ENCODE results near the gene NCOA3. TPM values are rescaled to one million over a fixed set of nuclear protein-coding genes. Genes with fewer than 3 reads are reported as not detected.

NCOA3 gene
- total and polyA plus RNA-seq, 3 donors from 2014 or later = 18.1 to 32.5 (median 27.6) TPM

- Histone ChIP-seq H3K4me3 (no peak overlapping the region), H3K9me3 (no peaks in the 10 kb centered on the region), H3K27ac (no peak overlapping the region), H3K27me3 (no peaks in the 10 kb centered on the region), H3K4me1 (no peaks in the 10 kb centered on the region), H3K36me3 (ENCODE audit: low read depth, missing control alignments) (no peaks in the 10 kb centered on the region)
- intact Hi-C loops (cut with DNase I; ENCODE audit: low total_unique reads) = no loop called here
- no peak for TF ChIP-seq CTCF (IDR thresholded peaks at IDR 0.05)
- no peak for TF ChIP-seq POLR2A (IDR thresholded peaks at IDR 0.05)
- DNase-seq = no peak
- 97 to 100% methylated on average over 1 of the region's 1 CpG for WGBS, 2 donors
These were observed 8.0 kb downstream of the NCOA3 start for GRCh38 chr20:47509685-47510084.

DNA sequence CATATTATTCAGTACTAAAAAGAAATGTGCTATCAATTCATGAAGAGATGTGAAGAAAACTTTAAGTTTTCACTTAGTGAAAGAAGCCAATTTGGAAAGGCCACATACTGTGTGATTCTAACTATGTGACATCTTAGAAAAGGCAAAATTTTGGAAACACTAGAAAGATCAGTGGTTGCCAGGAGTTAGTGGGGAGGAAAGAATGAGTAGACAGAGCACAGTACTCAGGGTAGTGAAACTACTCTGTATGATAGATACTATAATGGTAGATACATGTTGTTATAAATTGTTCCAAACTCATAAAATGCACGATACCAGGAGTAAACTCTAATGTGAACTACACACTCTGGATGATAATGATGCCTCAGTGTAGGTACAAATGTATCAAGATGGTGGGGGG is 14.2 kb downstream of the NCOA3 start:
- 86% methylated on average over 1 of the region's 1 CpG for WGBS, 2 donors
- no peaks in the 10 kb centered on the region for H3K4me1 ChIP-seq
- H3K27me3 ChIP-seq = no peaks in the 10 kb centered on the region
- no peak for DNase-seq
- no peaks in the 10 kb centered on the region for H3K9me3 ChIP-seq
- intact Hi-C loops (cut with DNase I; ENCODE audit: low total_unique reads) = no loop called here
- TF ChIP-seq POLR2A (IDR thresholded peaks at IDR 0.05) (no peak), CTCF (IDR thresholded peaks at IDR 0.05) (no peak)
- H3K4me3 ChIP-seq = no peak overlapping the region
- H3K27ac ChIP-seq = no peak overlapping the region
- no peaks in the 10 kb centered on the region for H3K36me3 ChIP-seq (ENCODE audit: low read depth, missing control alignments)

DNA sequence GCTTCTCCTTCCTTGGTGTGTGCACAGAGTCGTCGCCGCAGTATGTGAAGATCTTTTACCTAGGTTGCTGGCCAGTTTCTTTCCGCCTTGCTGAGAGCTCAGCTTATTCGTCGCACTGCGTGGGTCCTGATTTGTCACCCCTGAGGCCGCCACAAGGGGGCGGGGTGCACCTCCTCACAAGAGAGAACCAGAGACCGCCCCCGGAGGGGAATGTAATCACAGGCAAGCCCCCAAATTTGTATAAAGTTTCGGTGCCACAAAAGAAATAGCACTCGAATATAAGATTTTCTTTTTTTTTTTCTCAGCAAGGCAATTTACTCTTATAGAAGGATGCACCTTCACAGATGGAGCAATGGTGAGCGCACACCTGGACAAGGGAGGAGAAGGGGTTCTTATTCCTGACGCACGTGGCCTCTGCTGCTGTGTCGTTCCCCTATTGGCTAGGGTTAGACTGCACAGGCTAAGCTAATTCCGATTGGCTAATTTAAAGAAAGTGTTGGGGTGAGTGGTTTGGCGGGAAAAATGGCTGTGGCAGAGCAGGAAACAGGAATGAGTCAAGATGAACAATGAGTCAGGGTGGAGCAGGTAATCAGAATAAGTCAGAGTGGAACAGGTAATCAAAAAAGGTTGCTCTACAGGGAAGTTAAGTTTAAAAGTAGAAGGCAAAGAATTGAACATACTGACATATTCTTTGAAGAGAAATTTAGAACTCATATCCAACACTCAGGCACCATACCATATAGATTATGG is 19.5 kb downstream of the NCOA3 start:
- no peaks in the 10 kb centered on the region for H3K4me1 ChIP-seq
- H3K9me3 ChIP-seq = no peaks in the 10 kb centered on the region
- TF ChIP-seq CTCF (IDR thresholded peaks at IDR 0.05) = peak in 1 of 3 experiments; percentile 21
- no peak for TF ChIP-seq POLR2A (IDR thresholded peaks at IDR 0.05)
- DNase-seq = peak; percentile 52
- no peaks in the 10 kb centered on the region for H3K27me3 ChIP-seq
- WGBS, 2 donors = 85 to 88% methylated on average over 19 of the region's 19 CpGs
- H3K27ac ChIP-seq = no peak overlapping the region
- intact Hi-C loops (cut with DNase I; ENCODE audit: low total_unique reads) = no loop called here
- H3K36me3 ChIP-seq (ENCODE audit: low read depth, missing control alignments) = no peaks in the 10 kb centered on the region
- no peak overlapping the region for H3K4me3 ChIP-seq

DNA sequence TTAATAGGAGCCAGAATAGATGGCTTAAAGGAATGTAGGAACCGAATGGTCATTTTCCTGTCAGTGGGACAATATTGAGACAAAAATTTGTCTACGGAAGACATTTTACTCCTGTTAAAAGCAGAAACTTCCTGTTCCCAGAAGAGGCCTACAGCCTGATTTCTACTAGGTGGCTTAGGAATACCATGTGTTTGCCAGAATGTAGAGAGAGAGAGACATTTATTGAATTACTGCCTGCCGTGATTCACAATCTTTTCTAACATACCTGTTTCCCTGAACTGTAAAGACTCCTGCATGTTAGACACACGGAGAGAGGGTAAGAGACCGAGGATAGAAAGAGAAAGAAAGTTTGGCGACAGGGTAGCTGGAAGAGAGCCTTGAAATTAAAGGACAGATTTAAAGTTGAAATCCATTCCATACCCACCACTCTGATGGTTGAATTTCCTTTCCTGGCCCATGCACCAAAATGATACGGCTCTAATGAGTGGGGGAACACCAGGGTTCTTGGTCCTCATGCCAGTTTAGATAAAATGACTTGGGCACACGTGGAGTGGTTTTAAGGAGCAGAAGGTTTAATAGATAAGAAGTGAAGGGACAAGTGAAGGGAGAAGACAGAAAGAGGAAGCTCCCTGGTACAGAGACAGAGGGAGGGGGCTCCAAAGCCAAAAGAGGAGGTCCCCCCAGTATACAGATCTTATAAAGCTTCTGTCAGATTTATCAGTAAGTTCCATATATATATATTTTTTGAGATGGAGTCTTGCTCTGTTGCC is 22.5 kb downstream of the NCOA3 start:
- H3K4me3 ChIP-seq = no peak overlapping the region
- intact Hi-C loops (cut with DNase I; ENCODE audit: low total_unique reads) = no loop called here
- no peaks in the 10 kb centered on the region for H3K4me1 ChIP-seq
- TF ChIP-seq POLR2A (IDR thresholded peaks at IDR 0.05) (no peak), CTCF (IDR thresholded peaks at IDR 0.05) (no peak)
- H3K9me3 ChIP-seq = no peaks in the 10 kb centered on the region
- no peaks in the 10 kb centered on the region for H3K27me3 ChIP-seq
- no peaks in the 10 kb centered on the region for H3K36me3 ChIP-seq (ENCODE audit: low read depth, missing control alignments)
- no peak overlapping the region for H3K27ac ChIP-seq
- DNase-seq = no peak
- 61 to 63% methylated on average over 8 of the region's 8 CpGs for WGBS, 2 donors
